Endothelial cell (in vitro differentiated cells): ENCODE data around the gene LRFN4. TPM values are rescaled to one million over a fixed set of nuclear protein-coding genes. Genes with fewer than 3 reads are reported as not detected.

ENCODE experiments used
- DNase-seq: peaks from one replicate; pipeline ENCODE4 v3.0.0; 2021; ENCODE audit warnings: low spot score
- H3K27ac Mint-ChIP-seq: one replicate; pipeline ENCODE4 v1.8.0; 2021; ENCODE audit warnings: mixed read lengths, inconsistent platforms; ENCODE audit not compliant: unreplicated experiment
- H3K27me3 Mint-ChIP-seq: one replicate; pipeline ENCODE4 v1.8.0; 2021; ENCODE audit warnings: mild to moderate bottlenecking, moderate library complexity, mixed read lengths, inconsistent platforms; ENCODE audit not compliant: unreplicated experiment
- H3K36me3 Mint-ChIP-seq: one replicate; pipeline ENCODE4 v1.8.0; 2021; ENCODE audit warnings: mild to moderate bottlenecking, low read depth, mixed read lengths, inconsistent platforms; ENCODE audit not compliant: unreplicated experiment
- H3K4me1 Mint-ChIP-seq: one replicate; pipeline ENCODE4 v1.8.0; 2021; ENCODE audit warnings: mild to moderate bottlenecking, mixed read lengths, inconsistent platforms; ENCODE audit not compliant: unreplicated experiment
- H3K4me3 Mint-ChIP-seq: one replicate; pipeline ENCODE4 v1.8.0; 2021; ENCODE audit warnings: mild to moderate bottlenecking, mixed read lengths, inconsistent platforms; ENCODE audit not compliant: unreplicated experiment
- H3K9me3 Mint-ChIP-seq: one replicate; pipeline ENCODE4 v1.8.0; 2021; ENCODE audit warnings: mixed read lengths, inconsistent platforms; ENCODE audit not compliant: unreplicated experiment
- CTCF ChIP-seq: fragments of 200-600 bp; sonication (generic); IDR thresholded peaks from one replicate; pipeline ENCODE4 v1.5.0; 2021; ENCODE audit warnings: antibody characterized with exemption; ENCODE audit not compliant: unreplicated experiment
- total RNA-seq: library from RNA; stranded (reverse); fragmentation: NEBNext Ultra II Directional; extraction: Animal tissue kit (Norgen Biotek cat#: 25700); gene quantifications from one replicate; pipeline ENCODE4 v1.2.1, GENCODE V29; 2021; ENCODE audit not compliant: unreplicated experiment

The LRFN4 gene
- total RNA-seq, 1 donor from 2014 or later, result 21.4 TPM

- Mint-ChIP-seq H3K9me3 (no peaks in the 10 kb centered on the region), H3K4me1 (peaks cover 18% of the 10 kb centered on the region), H3K27ac (no peak overlapping the region), H3K4me3 (no peak overlapping the region), H3K36me3 (no peaks in the 10 kb centered on the region), H3K27me3 (peaks cover 10% of the 10 kb centered on the region)
- DNase-seq, result no peak
- no peak for TF ChIP-seq CTCF
These were observed 22.1 kb downstream of the LRFN4 start for GRCh38 chr11:66879000-66879399.

GRCh38 chr11:66879583-66879982, 22.7 kb downstream of the LRFN4 start:
- DNase-seq, result no peak
- no peaks in the 10 kb centered on the region for H3K36me3 Mint-ChIP-seq
- H3K9me3 Mint-ChIP-seq, result no peaks in the 10 kb centered on the region
- H3K27me3 Mint-ChIP-seq, result peaks cover 9% of the 10 kb centered on the region
- H3K4me3 Mint-ChIP-seq, result no peak overlapping the region
- peaks cover 14% of the 10 kb centered on the region for H3K4me1 Mint-ChIP-seq
- TF ChIP-seq CTCF, result no peak
- H3K27ac Mint-ChIP-seq, result no peak overlapping the region

GRCh38 chr11:66879999-66880398, 23.1 kb downstream of the LRFN4 start:
- no peak overlapping the region for H3K27ac Mint-ChIP-seq
- no peaks in the 10 kb centered on the region for H3K36me3 Mint-ChIP-seq
- no peak for TF ChIP-seq CTCF
- H3K4me3 Mint-ChIP-seq, result no peak overlapping the region
- H3K4me1 Mint-ChIP-seq, result peaks cover 10% of the 10 kb centered on the region
- no peak for DNase-seq
- H3K9me3 Mint-ChIP-seq, result no peaks in the 10 kb centered on the region
- peaks cover 8% of the 10 kb centered on the region for H3K27me3 Mint-ChIP-seq

GRCh38 chr11:66880496-66881450, 23.9 kb downstream of the LRFN4 start:
- H3K27me3 Mint-ChIP-seq, result peaks cover 9% of the 10 kb centered on the region
- TF ChIP-seq CTCF, result no peak
- no peak overlapping the region for H3K27ac Mint-ChIP-seq
- H3K36me3 Mint-ChIP-seq, result no peaks in the 10 kb centered on the region
- no peaks in the 10 kb centered on the region for H3K9me3 Mint-ChIP-seq
- peaks cover 7% of the 10 kb centered on the region for H3K4me1 Mint-ChIP-seq
- H3K4me3 Mint-ChIP-seq, result no peak overlapping the region
- DNase-seq, result no peak

GRCh38 chr11:66881451-66881835, 24.6 kb downstream of the LRFN4 start:
- Mint-ChIP-seq H3K36me3 (no peaks in the 10 kb centered on the region), H3K27ac (no peak overlapping the region), H3K4me1 (peaks cover 7% of the 10 kb centered on the region), H3K4me3 (no peak overlapping the region), H3K27me3 (peaks cover 9% of the 10 kb centered on the region), H3K9me3 (no peaks in the 10 kb centered on the region)
- no peak for DNase-seq
- TF ChIP-seq CTCF, result no peak
